CD4-positive, alpha-beta T cell treated with Interleukin-6 for 4 hours (primary cell): ENCODE data around the gene CYP2A6.

Source experiments
- DNase-seq: peaks from one replicate; pipeline ENCODE4 v3.0.0-alpha.2; 2020; ENCODE audit warnings: mixed read lengths

The CYP2A6 gene

GRCh38 chr19:40801426-40802299 lies 48.6 kb downstream of the CYP2A6 start:
- no peak for DNase-seq

DNA sequence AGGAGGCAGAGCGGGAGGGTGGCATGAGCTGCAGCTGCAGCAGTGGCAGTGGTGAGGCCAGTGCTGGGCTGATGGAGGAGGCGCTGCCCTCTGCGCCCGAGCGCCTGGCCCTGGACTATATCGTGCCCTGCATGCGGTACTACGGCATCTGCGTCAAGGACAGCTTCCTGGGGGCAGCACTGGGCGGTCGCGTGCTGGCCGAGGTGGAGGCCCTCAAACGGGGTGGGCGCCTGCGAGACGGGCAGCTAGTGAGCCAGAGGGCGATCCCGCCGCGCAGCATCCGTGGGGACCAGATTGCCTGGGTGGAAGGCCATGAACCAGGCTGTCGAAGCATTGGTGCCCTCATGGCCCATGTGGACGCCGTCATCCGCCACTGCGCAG lies 49.3 kb downstream of the CYP2A6 start:
- DNase-seq, result no peak

DNA sequence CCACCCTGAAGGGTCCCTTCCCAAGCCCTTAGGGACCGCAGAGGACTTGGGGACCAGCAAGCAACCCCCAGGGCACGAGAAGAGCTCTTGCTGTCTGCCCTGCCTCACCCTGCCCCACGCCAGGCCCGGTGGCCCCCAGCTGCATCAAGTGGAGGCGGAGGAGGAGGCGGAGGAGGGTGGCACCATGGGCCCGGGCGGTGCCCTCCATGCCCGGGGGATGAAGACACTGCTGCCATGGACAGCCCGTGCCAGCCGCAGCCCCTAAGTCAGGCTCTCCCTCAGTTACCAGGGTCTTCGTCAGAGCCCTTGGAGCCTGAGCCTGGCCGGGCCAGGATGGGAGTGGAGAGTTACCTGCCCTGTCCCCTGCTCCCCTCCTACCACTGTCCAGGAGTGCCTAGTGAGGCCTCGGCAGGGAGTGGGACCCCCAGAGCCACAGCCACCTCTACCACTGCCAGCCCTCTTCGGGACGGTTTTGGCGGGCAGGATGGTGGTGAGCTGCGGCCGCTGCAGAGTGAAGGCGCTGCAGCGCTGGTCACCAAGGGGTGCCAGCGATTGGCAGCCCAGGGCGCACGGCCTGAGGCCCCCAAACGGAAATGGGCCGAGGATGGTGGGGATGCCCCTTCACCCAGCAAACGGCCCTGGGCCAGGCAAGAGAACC lies 49.8 kb downstream of the CYP2A6 start:
- peak; percentile 19 for DNase-seq

GRCh38 chr19:40799558-40800338 lies 50.5 kb downstream of the CYP2A6 start:
- no peak for DNase-seq

GRCh38 chr19:40798683-40799557 lies 51.3 kb downstream of the CYP2A6 start, which contains the start of gene EGLN2:
EGLN2 (plus strand) TSS chr19:40799191; CDS start chr19:40800573, 1,382 bp downstream.
- peak; percentile 100 for DNase-seq

DNA sequence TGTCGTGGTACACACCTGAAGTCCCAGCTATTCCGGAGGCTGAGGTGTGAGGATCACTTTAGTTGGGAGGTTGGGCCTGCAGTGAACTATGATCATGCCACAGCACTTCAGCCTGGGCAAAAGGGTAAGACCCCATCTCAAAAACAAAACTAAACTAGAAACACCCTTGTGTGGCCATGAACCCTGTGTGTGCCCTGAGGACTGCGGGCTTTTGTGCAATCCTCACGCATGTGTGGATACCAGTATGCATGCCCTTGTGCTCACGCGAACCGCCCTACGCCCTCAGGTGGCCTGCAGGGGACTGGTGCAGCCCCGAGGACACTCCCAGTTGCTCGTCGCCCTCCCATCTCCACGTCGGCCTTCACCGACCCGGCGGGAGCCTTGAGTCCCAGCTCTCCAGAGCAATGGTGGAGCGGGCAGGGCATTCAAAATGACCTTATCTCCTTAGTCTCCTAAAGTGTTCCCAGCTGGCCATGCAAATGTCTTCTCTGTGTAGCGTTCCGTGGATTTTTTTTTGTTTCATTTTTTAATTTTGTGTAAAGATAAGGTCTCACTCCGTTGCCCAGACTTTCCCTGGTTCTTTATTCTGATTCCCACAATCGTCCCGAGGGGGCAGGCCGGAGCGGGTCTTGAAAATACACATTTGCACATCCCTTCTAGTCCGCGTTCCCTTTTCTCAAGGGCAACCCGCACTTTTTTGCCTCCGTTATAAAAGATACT lies 52.1 kb downstream of the CYP2A6 start:
- DNase-seq, result peak; percentile 77

GRCh38 chr19:40797166-40797962 lies 52.9 kb downstream of the CYP2A6 start:
- no peak for DNase-seq
